Jurkat, Clone E6-1 (cell line): Measurements from ENCODE around the gene ADAMTSL4.
"Not testable (repeated sequence)": the region's sequence is repeated elsewhere in the genome, so short reads cannot be mapped to it uniquely, and the experiment has no call there.

ENCODE experiments used
- DNase-seq: peaks from one replicate; pipeline ENCODE4 v3.0.0-alpha.2; 2011; ENCODE audit warnings: low read depth, low spot score
- H3K4me3 ChIP-seq: 2 replicates; pipeline ENCODE4 v1.5.1; 2011; ENCODE audit warnings: mild to moderate bottlenecking, low read length, control low read depth, moderate library complexity

Gene ADAMTSL4

DNA sequence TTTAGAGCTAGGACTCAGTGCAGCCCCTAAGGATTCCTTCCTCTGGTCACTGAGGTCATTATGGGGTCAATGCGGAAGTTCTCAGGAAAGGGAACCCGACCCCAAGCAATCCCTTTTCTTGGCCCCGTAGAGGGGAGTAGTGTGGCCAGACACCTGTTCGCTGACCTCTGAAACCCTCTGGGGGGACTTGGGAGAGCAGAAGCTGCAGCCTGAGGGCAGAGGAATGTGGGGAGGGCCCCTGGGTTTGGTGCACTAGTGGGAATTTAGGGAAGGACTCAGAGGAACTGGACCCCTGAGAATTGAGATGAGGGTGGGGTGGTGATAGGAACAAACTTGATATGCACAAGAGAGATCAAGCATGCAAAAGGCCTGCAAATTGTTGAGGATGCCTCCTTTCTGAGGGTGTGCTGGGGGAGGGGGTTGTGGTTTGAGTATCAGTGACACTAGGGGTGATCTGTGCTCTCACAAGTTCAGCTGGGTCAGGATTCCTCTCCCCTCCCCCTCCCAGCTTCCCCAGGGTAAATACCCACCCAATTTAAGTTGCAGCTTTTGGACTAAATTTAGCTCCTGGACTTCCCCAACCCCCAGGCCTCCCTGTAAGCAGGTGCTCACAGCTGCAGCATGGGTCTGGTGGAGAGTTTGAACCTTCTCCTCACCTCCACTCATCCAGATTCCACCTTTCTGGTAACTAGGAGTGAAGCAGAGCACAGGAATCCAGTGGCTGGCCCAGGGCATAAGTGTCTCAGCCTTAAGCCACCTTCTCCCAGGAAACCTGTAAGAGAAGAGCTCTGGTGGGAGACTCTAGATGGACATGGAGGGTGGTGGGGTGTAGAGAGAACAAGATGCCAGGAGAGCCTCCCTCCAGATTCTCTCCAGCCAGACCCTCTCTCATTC lies 13.5 kb downstream of the ADAMTSL4 start:
- no peak for DNase-seq
- no peak overlapping the region for H3K4me3 ChIP-seq

DNA sequence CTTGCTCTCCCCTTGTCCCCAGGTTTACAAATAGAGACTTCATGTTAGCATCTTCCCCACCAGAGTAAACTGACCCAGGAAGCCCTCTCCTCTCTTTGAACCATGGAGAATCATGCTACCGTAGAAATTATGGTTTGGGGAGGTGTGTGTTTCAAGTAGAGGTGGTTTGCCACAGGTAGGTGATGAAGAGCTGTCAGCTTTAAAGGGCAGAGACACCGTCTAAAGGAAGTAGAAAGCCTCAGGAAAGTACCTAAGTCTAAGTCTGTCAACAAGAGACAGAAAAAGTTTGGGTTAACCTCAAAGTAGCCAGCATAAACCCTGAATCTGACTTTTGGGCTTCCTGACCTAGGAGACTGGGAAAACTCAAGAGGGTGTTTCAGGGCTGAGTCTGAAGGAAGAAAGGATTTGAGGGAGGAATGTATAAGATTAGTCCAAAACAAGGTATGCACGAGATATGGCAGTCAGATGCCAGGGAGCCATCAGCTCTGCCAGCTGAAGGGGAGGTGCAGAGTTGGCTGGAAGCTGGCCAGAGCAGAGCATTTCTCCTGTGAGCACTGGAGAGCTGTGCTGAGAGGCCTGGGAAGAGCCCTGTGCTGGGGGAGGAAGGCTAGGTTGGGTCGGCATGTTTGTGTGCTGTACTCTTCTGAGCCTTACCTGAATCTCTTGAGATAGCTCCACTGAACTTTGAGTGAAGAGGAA lies 14.3 kb downstream of the ADAMTSL4 start:
- no peak overlapping the region for H3K4me3 ChIP-seq
- no peak for DNase-seq

- no peak overlapping the region for H3K4me3 ChIP-seq
- no peak for DNase-seq
Measured at GRCh38 chr1:150564051-150564991, 15.1 kb downstream of the ADAMTSL4 start.

- DNase-seq, H3K4me3 ChIP-seq: not testable (repeated sequence)
Measured at GRCh38 chr1:150565240-150565991, 16.2 kb downstream of the ADAMTSL4 start.

DNA sequence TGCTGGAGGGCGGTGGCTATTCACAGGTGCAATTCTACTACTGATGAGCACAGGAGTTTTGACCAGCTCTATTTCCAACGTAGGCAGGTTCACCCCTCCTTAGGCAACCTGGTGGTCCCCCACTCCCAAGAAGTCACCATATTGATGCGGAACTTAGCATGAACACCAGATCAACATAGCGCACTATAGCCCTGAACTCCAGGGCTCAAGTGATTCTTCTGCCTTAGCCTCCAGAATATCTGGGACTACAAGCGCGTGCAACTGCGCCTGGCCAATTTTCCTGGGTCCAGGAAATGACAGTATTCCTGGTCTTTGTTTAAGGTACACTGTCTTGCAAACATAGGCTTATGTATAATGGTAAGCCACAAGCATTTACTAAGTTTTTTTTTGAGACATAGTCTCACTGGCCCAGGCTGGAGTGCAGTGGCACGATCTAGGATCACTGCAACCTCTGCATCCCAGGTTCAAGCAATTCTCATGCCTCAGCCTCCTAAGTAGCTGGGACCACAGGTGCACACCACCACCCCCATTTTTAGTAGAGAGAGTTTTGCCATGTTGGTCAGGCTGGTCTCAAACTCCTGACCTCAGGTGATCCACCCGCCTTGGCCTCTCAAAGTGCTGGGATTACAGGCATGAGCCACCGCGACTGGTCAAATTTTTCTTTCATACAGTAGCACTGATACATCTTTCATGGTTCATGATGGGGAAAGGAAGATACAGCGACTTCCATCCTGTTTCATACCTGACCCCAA lies 17.6 kb downstream of the ADAMTSL4 start:
- H3K4me3 ChIP-seq, result no peak overlapping the region
- no peak for DNase-seq

GRCh38 chr1:150567341-150567716 lies 18.1 kb downstream of the ADAMTSL4 start:
- no peak for DNase-seq
- H3K4me3 ChIP-seq, result no peak overlapping the region

DNA sequence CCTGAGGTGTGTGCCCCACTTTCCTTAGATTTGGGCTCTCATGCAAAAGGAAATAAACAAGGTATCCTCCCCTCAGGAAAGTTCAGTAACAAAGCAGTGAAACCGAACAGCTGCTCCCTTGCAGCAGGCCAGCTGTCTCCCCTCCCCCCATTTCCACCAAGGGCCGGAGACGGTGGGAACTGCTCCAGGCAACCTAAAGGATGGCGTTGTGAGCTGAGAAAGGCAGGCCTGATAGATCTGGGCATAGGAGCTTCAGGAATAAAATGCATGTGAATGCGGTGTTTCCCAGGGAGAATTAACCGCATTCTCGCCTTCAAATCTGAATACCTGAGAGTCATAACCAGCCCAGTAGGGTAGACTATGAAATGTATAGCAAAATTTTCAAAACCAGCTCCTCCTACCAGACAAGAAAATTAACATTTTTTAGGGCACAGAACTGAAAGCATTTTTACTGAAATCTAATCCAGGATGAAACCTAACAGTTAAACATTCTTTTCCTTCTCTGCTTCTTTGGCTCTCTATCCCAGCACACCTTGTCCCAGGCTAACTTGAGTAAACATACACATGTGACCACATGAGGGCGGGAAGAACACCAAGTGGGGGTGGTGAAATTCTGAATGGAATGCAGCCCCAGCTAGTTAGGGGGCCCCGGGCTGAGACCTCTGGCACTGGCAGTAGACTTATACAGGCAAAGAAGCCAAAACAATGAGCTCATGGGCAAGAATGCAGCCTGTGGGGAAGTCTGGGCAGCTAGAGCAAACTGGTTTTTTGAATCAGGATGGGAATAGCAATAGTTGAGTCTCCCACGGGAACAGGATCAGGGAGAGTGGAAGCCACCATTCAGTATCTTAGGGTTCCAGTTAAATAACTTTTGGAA lies 18.7 kb downstream of the ADAMTSL4 start:
- no peak for DNase-seq
- H3K4me3 ChIP-seq, result no peak overlapping the region

- no peak overlapping the region for H3K4me3 ChIP-seq
- DNase-seq, result no peak
Measured at GRCh38 chr1:150568594-150568966, 19.4 kb downstream of the ADAMTSL4 start.

- H3K4me3 ChIP-seq, result no peak overlapping the region
- DNase-seq, result no peak
Measured at GRCh38 chr1:150572918-150573647, 23.9 kb downstream of the ADAMTSL4 start.

DNA sequence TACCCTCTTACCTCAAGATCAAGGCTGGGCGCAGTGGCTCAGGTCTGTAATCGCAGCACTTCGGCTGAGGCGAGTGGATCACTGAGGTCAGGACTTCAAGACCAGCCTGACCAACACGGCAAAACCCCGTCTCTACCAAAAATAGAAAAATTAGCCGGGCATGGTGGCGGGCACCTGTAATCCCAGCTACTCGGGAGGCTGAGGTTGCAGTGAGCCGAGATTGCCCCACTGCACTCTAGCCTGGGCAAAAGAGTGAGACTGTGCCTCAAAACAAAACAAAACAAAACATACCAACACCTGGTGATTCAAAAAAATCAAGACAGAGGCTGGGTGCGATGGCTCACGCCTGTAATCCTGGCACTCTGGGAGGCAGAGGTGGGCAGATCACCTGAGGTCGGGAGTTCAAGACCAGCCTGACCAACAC lies 24.5 kb downstream of the ADAMTSL4 start:
- DNase-seq, H3K4me3 ChIP-seq: not testable (repeated sequence)

GRCh38 chr1:150574260-150575071 lies 25.3 kb downstream of the ADAMTSL4 start:
- DNase-seq, result no peak
- no peak overlapping the region for H3K4me3 ChIP-seq

- DNase-seq, result no peak
- no peak overlapping the region for H3K4me3 ChIP-seq
Measured at GRCh38 chr1:150575072-150575489, 25.9 kb downstream of the ADAMTSL4 start.

- DNase-seq, result no peak
- no peak overlapping the region for H3K4me3 ChIP-seq
Measured at GRCh38 chr1:150575518-150576366, 26.5 kb downstream of the ADAMTSL4 start.

DNA sequence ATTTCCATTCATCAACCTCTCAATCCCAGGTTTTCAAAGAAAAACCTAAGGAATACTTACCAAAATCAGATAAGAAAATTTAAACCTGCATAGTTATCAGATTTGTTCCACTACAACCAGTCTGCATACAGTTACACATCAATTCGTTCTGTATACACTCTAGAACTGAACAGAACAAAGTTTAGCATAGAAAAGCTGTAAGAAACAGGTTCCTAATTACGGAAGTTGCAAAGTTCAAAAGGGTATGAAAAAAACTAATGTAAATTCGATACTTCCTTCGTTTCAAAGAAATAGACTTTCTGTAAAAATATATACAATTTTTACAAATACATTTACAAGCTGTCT lies 27.1 kb downstream of the ADAMTSL4 start:
- H3K4me3 ChIP-seq, result no peak overlapping the region
- no peak for DNase-seq
